Immature natural killer cell (primary cell): ENCODE measurements around the gene NAA38. TPM values are rescaled to one million over a fixed set of nuclear protein-coding genes. Genes with fewer than 3 reads are reported as not detected.

Source experiments
- DNase-seq, 3 donors: peaks; one replicate each; pipeline ENCODE4 v3.0.0; 2022; ENCODE audit warnings: mixed read lengths in 1 of 3
- H3K27ac Mint-ChIP-seq, 6 donors: one replicate each; pipeline ENCODE4 v1.8.0; 2020; ENCODE audit warnings: mixed read lengths in 6 of 6, mild to moderate bottlenecking in 5 of 6, inconsistent platforms in 4 of 6, moderate library complexity in 3 of 6
- H3K27me3 Mint-ChIP-seq, 3 donors: one replicate each; pipeline ENCODE4 v1.8.0; 2020 to 2021; ENCODE audit warnings: low read depth in 3 of 3, mild to moderate bottlenecking in 3 of 3, mixed read lengths in 3 of 3, moderate library complexity in 3 of 3, inconsistent platforms in 1 of 3
- H3K36me3 Mint-ChIP-seq, 3 donors: one replicate each; pipeline ENCODE4 v1.8.0; 2020; ENCODE audit warnings: mixed read lengths in 3 of 3, inconsistent platforms in 2 of 3, mild to moderate bottlenecking in 2 of 3
- H3K4me1 Mint-ChIP-seq, 2 donors: one replicate each; pipeline ENCODE4 v1.8.0; 2020; ENCODE audit warnings: inconsistent platforms in 2 of 2, mild to moderate bottlenecking in 2 of 2, mixed read lengths in 2 of 2, moderate library complexity in 1 of 2
- H3K4me3 Mint-ChIP-seq, 5 donors: one replicate each; pipeline ENCODE4 v1.8.0; 2020; ENCODE audit warnings: mild to moderate bottlenecking in 5 of 5, mixed read lengths in 5 of 5, inconsistent platforms in 3 of 5, moderate library complexity in 3 of 5
- H3K9me3 Mint-ChIP-seq, 6 donors: one replicate each; pipeline ENCODE4 v1.8.0; 2020; ENCODE audit warnings: mild to moderate bottlenecking in 6 of 6, mixed read lengths in 6 of 6, inconsistent platforms in 4 of 6, moderate library complexity in 3 of 6
- polyA plus RNA-seq, 3 donors: library from polyadenylated mRNA; unstranded; fragments of 300-500 nt; fragmentation: Illumina TruSeq; gene quantifications; one replicate each; pipeline ENCODE4 v1.2.3, GENCODE V29; 2021

The NAA38 gene
- polyA plus RNA-seq, 3 donors from 2014 or later: 131 to 346 (median 177) TPM

DNA sequence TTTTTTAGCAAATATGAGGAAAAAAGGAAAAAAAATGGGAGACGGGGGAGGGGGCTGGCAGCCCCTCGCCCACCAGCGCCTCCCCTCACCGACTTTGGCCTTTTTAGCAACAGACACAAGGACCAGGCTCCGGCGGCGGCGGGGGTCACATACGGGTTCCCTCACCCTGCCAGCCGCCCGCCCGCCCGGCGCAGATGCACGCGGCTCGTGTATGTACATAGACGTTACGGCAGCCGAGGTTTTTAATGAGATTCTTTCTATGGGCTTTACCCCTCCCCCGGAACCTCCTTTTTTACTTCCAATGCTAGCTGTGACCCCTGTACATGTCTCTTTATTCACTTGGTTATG is 3.7 kb downstream of the NAA38 start:
- Mint-ChIP-seq H3K4me3 (peak overlapping the region in 1 of 5 donors; percentile 14), H3K4me1 (peaks cover 13 to 19% of the 10 kb centered on the region in 2 donors), H3K36me3 (peaks cover 0 to 4% (median 0%) of the 10 kb centered on the region in 3 donors), H3K27me3 (peaks cover 4 to 12% (median 11%) of the 10 kb centered on the region in 3 donors), H3K9me3 (peaks cover 0 to 1% (median 0%) of the 10 kb centered on the region in 6 donors), H3K27ac (peak overlapping the region in 2 of 6 donors; percentile 42 to 43)
- no peak for DNase-seq

GRCh38 chr17:7852919-7853690 is 4.3 kb downstream of the NAA38 start:
- peaks cover 13 to 22% of the 10 kb centered on the region in 2 donors for H3K4me1 Mint-ChIP-seq
- H3K27ac Mint-ChIP-seq: no peak overlapping the region
- H3K9me3 Mint-ChIP-seq: peaks cover 0 to 1% (median 0%) of the 10 kb centered on the region in 6 donors
- peaks cover 4 to 12% (median 11%) of the 10 kb centered on the region in 3 donors for H3K27me3 Mint-ChIP-seq
- no peak overlapping the region for H3K4me3 Mint-ChIP-seq
- no peak for DNase-seq
- peaks cover 0 to 4% (median 0%) of the 10 kb centered on the region in 3 donors for H3K36me3 Mint-ChIP-seq

DNA sequence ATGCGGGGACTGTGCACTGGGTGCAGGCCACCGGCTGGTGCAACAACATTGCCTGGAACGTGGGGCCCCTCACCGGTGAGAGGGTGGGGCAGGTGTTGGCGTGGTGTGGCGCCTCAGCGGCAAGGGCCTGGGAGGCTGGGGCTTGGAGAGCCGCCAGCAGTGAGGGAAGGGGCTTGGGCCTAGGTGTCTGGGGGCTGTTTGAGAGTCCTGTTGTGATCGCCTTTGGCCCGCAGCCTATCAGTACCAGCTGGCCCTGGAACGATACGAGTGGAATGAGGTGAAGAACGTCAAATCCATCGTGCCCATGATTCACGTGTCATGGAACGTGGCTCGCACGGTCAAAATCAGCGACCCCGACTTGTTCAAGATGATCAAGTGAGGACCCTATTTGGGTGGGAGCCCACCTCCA is 5.1 kb downstream of the NAA38 start:
- Mint-ChIP-seq H3K27ac (peak overlapping the region in 5 of 6 donors; percentile 59 to 76 (median 70)), H3K27me3 (peaks cover 4 to 12% (median 11%) of the 10 kb centered on the region in 3 donors), H3K9me3 (peaks cover 0 to 1% (median 0%) of the 10 kb centered on the region in 6 donors), H3K4me3 (peak overlapping the region in 2 of 5 donors; percentile 61 to 72), H3K36me3 (peaks cover 0 to 4% (median 0%) of the 10 kb centered on the region in 3 donors), H3K4me1 (peaks cover 13 to 22% of the 10 kb centered on the region in 2 donors)
- DNase-seq: no peak

GRCh38 chr17:7851438-7852261 is 5.7 kb downstream of the NAA38 start:
- H3K4me3 Mint-ChIP-seq: peak overlapping the region; percentile 61 to 76 (median 67)
- peaks cover 13 to 22% of the 10 kb centered on the region in 2 donors for H3K4me1 Mint-ChIP-seq
- peak overlapping the region; percentile 59 to 76 (median 67) for H3K27ac Mint-ChIP-seq
- peaks cover 0 to 4% (median 0%) of the 10 kb centered on the region in 3 donors for H3K36me3 Mint-ChIP-seq
- peaks cover 4 to 12% (median 11%) of the 10 kb centered on the region in 3 donors for H3K27me3 Mint-ChIP-seq
- H3K9me3 Mint-ChIP-seq: peaks cover 0 to 1% (median 0%) of the 10 kb centered on the region in 6 donors
- DNase-seq: peak; percentile 91 to 94 (median 94)

DNA sequence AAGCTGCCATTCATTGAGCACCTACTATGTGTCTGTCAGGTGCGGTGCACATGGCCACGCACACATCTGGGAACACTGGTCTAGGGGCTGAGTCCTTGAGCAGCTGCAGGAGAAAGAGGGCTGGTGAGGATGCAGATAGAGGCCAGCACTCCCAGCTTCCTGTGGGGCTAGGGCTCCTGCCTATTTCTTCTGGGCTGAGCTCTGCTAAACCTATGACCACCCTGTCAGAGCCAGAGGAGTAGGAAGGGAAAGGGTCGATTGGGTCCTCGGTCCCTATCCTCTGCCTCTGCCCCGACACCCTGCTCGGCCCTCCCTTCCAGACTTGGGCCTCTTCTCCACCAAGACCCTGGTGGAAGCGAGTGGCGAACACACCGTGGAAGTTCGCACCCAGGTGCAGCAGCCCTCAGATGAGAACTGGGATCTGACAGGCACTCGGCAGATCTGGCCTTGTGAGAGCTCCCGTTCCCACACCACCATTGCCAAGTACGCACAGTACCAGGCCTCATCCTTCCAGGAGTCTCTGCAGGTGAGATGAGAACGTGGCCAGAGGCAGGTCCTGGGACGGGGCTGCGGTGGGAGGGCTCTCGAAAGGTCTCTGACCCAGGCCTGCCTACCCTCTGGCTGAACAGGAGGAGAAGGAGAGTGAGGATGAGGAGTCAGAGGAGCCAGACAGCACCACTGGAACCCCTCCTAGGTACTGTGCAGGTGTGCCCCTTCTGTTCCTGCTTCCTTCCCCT is 6.5 kb downstream of the NAA38 start:
- Mint-ChIP-seq H3K27ac (peak overlapping the region in 5 of 6 donors; percentile 59 to 76 (median 70)), H3K27me3 (peaks cover 4 to 12% (median 12%) of the 10 kb centered on the region in 3 donors), H3K9me3 (peaks cover 0 to 1% (median 0%) of the 10 kb centered on the region in 6 donors), H3K4me3 (peak overlapping the region; percentile 61 to 76 (median 67)), H3K4me1 (peaks cover 14 to 23% of the 10 kb centered on the region in 2 donors), H3K36me3 (peaks cover 0 to 4% (median 0%) of the 10 kb centered on the region in 3 donors)
- DNase-seq: no peak

GRCh38 chr17:7849751-7850504 is 7.4 kb downstream of the NAA38 start:
- Mint-ChIP-seq H3K36me3 (peaks cover 0 to 4% (median 0%) of the 10 kb centered on the region in 3 donors), H3K27me3 (peaks cover 4 to 16% (median 14%) of the 10 kb centered on the region in 3 donors), H3K4me3 (peak overlapping the region in 2 of 5 donors; percentile 34 to 35), H3K4me1 (peaks cover 18 to 31% of the 10 kb centered on the region in 2 donors), H3K9me3 (peaks cover 0 to 1% (median 0%) of the 10 kb centered on the region in 6 donors), H3K27ac (peak overlapping the region in 1 of 6 donors; percentile 30)
- no peak for DNase-seq

DNA sequence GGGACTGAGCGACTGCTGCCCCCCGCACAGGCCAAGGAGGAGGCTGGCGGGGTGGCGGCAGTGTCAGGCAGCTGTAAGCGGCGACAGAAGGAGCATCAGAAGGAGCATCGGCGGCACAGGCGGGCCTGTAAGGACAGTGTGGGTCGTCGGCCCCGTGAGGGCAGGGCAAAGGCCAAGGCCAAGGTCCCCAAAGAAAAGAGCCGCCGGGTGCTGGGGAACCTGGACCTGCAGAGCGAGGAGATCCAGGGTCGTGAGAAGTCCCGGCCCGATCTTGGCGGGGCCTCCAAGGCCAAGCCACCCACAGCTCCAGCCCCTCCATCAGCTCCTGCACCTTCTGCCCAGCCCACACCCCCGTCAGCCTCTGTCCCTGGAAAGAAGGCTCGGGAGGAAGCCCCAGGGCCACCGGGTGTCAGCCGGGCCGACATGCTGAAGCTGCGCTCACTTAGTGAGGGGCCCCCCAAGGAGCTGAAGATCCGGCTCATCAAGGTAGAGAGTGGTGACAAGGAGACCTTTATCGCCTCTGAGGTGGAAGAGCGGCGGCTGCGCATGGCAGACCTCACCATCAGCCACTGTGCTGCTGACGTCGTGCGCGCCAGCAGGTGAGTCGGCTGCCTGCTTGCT is 8.1 kb downstream of the NAA38 start:
- Mint-ChIP-seq H3K27me3 (peaks cover 10 to 23% (median 21%) of the 10 kb centered on the region in 3 donors), H3K27ac (no peak overlapping the region), H3K4me1 (peaks cover 19 to 33% of the 10 kb centered on the region in 2 donors), H3K4me3 (no peak overlapping the region), H3K9me3 (peaks cover 0 to 1% (median 0%) of the 10 kb centered on the region in 6 donors), H3K36me3 (peaks cover 0 to 4% (median 0%) of the 10 kb centered on the region in 3 donors)
- no peak for DNase-seq

GRCh38 chr17:7848739-7849129 is 8.6 kb downstream of the NAA38 start:
- no peak for DNase-seq
- Mint-ChIP-seq H3K36me3 (peaks cover 0 to under 1% (median 0%) of the 10 kb centered on the region in 3 donors), H3K4me1 (peaks cover 24 to 37% of the 10 kb centered on the region in 2 donors), H3K4me3 (no peak overlapping the region), H3K9me3 (peaks cover 0 to 1% (median 0%) of the 10 kb centered on the region in 6 donors), H3K27me3 (peaks cover 13 to 26% (median 26%) of the 10 kb centered on the region in 3 donors), H3K27ac (no peak overlapping the region)

GRCh38 chr17:7848131-7848579 is 9.2 kb downstream of the NAA38 start:
- peaks cover 19 to 31% (median 30%) of the 10 kb centered on the region in 3 donors for H3K27me3 Mint-ChIP-seq
- H3K4me1 Mint-ChIP-seq: peaks cover 28 to 41% of the 10 kb centered on the region in 2 donors
- no peak overlapping the region for H3K4me3 Mint-ChIP-seq
- no peak overlapping the region for H3K27ac Mint-ChIP-seq
- peaks cover 0 to 1% (median 0%) of the 10 kb centered on the region in 6 donors for H3K9me3 Mint-ChIP-seq
- no peak for DNase-seq
- no peaks in the 10 kb centered on the region for H3K36me3 Mint-ChIP-seq

- peak overlapping the region in 2 of 6 donors; percentile 24 to 81 for H3K27ac Mint-ChIP-seq
- peaks cover 30 to 40% (median 40%) of the 10 kb centered on the region in 3 donors for H3K27me3 Mint-ChIP-seq
- peaks cover 30 to 43% of the 10 kb centered on the region in 2 donors for H3K4me1 Mint-ChIP-seq
- H3K36me3 Mint-ChIP-seq: no peaks in the 10 kb centered on the region
- H3K9me3 Mint-ChIP-seq: peaks cover 0 to 1% (median 0%) of the 10 kb centered on the region in 6 donors
- H3K4me3 Mint-ChIP-seq: peak overlapping the region in 1 of 5 donors; percentile 44
- no peak for DNase-seq
Measured at GRCh38 chr17:7846765-7847661, 10.3 kb downstream of the NAA38 start.

- no peak for DNase-seq
- Mint-ChIP-seq H3K9me3 (peaks cover 0 to 1% (median 0%) of the 10 kb centered on the region in 6 donors), H3K4me3 (peak overlapping the region in 2 of 5 donors; percentile 38 to 44), H3K27me3 (peaks cover 33 to 44% (median 42%) of the 10 kb centered on the region in 3 donors), H3K4me1 (peaks cover 30 to 38% of the 10 kb centered on the region in 2 donors), H3K36me3 (no peaks in the 10 kb centered on the region), H3K27ac (peak overlapping the region in 3 of 6 donors; percentile 69 to 100 (median 76))
Measured at GRCh38 chr17:7846063-7846735, 11.2 kb downstream of the NAA38 start.
